HG03457 (cell line): ENCODE measurements around the gene POMGNT2.

Source experiments
- ATAC-seq: cut with Tn5 transposase; IDR thresholded peaks from one replicate; pipeline ENCODE4 v1.9.1; 2021; ENCODE audit warnings: moderate number of reproducible peaks; ENCODE audit not compliant: unreplicated experiment

The POMGNT2 gene

DNA sequence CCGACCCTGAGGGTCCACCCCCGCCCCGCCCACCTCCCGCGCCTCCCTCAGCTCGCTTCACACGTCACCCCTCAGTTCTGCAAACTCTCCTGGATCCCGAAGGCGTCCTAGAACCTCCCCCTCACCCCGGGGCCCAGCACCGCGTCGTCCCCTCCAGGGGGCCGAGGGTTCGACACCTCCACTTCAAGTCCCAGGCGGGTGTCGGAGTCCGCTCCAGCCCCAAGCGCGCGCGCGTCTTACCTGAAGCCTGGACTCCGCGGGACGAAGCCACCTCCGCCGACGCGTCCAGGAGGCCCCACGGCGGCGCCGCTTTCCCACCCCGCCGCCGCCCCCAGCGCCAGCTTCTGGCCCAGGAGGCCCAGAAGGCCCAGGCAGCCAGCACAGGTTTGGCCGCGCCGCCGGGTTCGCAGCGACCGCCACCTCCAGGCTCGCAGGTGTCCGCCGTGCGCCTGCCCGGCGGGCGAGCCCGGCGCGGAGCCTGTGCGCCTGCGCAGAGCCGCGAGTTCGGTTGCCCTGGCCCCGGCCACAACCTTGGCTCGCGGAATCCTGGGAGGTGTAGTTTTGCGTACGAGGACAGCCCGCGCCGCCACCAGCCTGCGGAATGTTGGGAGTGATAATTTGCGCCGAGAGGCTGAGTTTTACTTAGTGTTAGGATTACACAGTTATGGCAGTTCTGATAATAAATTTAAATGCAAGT, at the start of gene POMGNT2:
TSS of gene POMGNT2 (minus strand) at position 484 of the 697 bp plus-strand sequence. CDS start 24,648 bp downstream, outside the sequence.
- peak; percentile 79 for ATAC-seq

DNA sequence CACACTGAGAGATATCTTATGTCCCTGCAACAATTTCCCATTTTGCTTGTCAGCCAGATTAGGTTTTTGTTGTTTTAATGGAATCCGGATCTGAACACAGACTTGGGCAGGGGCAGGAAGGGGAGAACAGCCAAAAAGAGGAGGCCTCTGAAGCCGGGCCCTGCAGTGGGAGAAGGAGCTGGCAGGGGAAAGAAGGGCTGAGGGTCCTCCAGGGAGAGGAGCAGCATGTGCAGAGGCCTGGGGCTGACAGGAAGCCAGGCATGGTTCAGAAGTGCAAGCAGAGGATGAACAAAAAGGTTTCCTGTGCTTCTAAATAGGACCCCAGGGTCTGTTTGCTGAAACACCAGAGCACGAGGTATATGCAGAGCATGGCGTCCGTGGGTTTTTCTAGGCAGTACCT, 49.1 kb upstream of the POMGNT2 start:
- no peak for ATAC-seq

DNA sequence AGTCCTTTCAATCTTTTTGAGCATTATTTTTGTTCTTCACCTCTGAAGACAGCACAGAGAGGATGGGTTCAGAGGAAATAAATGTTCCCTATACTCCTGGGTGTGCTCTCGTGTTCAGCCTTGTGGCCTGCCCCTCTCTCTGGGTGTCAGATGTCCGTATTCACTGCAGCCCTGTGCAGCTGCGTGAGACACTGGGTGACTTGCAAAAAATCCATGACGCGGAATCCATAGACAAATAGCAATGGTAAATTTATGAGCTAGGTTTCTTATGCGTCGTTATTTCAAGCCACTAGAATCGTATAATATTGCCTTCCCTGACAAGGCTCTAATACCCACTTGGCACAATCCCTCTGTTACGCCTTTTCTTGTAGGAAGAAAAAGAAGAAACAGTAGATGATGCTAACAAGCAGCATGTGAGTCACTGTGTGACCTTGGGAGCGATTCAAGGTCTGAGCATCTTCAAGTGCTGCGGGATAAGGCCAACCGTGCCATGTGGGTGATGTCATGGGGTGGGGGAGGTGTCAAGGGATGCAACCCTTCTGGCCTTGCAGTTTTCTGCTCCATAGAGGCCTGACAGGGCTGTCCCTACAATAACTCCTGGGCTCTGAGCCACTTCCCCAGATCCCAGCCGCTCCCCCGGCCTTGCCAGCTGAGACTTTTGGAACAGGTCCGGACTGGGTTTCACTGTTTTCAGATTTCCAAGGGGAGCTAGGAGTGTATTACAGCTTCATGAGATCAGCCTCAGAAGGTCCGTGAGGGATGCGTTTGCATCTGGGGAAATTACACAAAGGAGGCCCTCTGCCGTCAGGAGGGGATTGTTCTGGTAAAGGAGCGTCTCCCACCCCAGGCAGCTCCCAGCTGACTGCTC, 47.6 kb upstream of the POMGNT2 start:
- ATAC-seq, result no peak

DNA sequence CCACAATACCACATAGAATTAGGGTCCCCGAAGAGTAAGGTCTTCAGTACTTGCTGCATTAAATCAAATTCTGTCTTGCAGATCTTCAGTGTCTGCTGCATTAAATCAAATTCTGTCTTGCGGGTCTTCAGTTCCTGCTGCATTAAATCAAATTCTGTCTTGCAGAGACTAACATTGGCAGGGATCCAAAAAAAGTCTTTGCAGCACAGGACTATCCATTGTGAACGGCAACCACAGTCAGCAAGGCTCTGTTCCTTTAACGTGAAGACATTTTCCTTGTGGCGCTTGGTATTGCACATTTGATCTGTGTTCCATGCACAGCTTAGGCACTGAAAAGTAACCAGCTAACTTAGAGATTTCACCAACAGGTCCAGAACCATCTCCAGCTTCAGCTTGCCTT, 46.8 kb upstream of the POMGNT2 start:
- no peak for ATAC-seq

DNA sequence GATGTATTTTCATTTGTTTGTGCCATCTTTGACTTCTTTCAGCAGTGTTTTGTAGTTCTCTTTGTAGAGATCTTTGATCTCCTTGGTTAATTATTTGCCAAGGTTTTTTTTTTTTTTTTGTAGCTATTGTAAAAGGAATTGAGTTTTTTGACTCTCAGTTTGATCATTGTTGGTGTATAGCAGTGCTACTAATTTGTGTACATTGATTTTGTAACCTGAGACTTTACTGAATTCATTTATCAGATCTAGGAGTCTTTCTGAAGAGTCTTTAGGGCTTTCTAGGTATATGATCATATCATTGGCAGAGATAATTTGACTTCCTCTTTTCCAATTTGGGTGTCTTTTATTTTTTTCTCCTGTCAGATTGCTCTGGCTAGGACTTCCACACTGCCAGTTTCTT, 42.2 kb upstream of the POMGNT2 start:
- ATAC-seq, result no peak

DNA sequence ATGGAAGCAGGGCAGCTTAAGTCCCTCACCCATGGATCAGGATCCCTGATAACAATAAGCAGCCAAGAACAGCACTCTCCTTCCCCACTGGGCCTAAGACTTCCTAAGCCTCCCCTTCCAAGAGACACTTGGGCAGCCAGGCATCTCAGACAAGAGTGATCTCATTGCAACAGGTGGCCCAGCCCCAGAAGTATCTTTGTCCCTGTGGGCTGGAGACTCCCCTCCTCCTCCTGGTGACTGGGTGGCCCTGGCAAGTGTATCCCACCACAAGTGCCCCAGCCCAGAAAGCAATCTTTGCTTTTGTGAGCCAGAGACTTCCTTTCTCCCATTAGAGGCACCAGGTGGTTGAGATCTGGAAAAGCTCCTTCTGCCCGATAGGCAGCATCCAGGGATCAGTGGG, 40.7 kb upstream of the POMGNT2 start:
- no peak for ATAC-seq

DNA sequence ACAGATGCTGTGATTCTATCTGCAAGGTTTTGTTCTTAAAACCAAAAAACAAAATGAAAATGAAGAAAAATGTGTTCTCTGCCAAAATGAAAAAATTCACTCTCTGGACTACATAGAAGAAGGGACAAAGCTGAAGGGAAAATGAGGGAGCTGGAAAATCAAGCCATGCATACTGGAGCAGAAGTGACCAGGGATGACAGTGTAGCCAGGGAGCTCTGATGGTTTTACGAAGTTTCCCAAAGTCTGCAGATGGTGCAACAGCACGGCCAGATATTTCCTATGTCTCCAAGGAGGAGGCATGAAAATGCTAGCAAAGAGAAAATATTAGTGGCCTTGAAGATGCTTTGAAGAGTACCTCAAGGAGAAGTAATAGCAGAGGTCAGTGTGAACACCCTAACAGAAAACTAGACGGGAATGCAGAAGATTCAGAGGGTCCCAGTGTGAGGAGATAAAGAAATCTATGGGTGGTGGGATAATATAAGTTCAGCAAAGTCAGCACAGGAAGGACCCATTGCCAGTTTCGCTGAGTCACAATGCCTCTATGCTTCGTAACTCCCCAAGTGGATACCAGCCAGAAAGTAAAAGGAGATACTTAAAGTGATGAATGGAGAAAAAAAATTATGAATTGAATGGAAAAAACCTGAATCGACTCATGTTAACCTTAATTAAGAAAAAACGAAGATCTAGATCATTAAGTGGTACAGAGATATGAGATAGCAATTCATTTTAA, 39.0 kb upstream of the POMGNT2 start:
- no peak for ATAC-seq

DNA sequence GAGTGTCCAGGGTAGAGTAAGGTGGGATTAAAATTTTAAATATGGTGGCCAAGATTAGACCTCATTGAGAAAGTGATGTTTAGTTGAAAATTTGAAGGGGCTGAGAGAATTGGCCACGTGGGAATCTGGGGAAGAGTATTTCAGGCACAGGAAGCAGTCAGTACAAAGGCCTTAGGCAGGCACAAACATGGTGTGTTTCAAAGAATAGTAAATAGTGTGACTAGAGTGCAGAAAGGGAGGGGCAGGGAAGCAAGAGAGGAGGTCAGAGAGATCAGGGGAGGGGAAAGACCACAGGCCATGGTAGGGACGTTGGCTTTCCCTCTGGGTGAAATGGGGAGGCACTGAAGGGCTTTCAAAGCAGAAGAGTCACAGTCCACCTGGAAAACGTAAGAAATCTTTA, 36.6 kb upstream of the POMGNT2 start:
- ATAC-seq, result no peak

DNA sequence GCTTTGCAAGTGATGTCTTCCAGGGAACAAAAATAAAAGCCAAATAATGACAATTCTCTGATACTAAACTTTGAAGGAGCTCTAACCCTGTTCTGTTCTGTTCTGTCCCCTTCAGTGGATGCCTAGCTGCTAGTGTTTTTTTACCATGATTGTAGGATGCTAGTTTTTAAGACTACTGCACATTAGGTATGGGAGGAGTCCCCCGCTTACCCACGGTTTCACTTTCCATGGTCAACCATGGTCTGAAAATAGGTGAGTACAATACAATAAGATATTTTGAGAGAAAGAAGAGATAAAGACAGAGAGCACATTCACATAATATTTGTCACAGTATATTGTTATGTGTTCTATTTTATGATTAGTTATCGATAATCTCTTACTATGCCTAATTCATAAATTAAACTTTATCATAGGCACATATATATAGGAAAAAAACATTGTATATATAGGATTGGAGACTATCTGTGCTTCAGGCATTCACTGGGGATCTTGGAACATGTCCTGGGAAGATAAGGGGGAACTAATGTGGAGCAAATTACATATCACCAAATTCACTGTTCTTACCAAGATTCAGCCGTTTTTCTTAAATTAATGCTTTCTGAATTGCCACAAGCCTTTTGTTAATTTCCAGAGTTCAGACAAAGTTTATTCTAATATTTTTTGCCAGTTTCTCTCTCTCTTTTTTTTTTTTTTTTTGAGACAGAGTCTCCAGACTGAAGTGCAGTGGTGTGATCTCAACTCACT, 32.8 kb upstream of the POMGNT2 start:
- ATAC-seq, result no peak

DNA sequence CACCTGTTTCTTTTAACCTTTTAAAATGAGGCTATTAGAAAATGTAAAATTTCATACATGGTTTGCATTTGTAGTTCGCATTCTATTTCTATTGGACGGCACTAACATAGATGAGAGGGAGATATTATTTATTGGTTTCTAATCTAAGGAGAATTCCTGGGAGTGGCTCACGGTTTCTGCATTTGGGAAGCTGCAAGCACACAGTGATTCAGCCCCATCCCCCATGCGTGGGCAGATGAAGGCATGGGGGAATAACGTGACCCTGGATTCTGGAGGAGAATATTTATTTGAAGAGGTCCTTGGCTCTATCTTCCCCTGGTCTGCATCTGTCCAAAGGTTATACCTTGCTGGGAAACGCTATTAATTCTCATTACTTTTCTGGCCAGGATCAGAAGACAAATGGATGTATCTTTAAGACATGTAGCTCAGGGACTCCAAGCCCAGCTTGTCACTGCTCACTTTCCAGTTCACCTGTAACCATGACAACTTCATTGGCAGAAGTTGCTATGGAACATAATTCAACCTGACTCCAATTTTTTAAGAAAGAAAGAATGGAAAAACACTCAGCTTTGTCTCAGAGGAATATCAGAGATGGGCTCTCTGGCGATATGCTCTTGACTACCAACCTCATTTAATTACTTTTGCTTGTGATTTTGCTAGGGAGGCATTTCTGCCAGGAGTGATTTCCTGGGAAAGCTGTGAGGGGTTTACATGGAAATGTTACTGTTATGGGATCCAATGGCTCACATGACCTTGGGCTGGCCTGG, 27.2 kb upstream of the POMGNT2 start:
- ATAC-seq, result no peak

DNA sequence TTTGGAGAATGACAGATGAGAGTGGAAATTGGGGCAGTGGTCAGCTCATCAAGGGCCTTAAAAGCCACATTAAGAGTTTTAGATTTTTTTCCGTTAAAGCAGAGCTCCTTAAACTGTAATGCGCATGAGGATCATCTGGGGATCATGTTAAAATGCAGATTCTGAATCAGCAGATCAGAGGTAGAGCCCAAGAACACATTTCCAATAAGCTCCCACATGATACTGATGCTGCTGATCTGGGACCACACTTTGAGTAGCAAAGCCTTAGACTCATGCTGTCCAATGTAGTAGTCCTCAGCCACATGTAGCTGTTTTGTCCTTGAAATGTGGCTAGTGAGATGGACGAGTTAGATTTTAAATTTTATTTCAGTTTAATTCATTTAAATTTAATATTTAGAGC, 26.3 kb upstream of the POMGNT2 start:
- no peak for ATAC-seq

DNA sequence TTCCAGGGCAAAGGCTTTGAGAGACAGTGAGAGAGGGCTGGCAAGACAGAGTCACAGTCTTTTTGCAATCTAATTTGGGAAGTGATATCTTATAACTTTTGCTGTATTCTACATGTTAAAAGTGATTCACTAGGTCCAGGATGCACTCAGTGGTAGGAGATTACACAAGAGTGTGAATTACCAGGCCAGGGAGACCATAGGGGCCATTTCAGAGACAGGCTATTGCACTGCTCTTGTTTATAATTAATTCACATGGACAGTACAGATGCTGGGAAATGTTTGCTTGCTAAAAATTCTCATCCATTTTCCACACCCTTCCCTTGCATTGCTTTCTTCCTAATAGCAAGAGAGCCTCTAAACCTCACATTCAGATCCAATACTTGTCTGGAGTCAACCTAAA, 22.6 kb upstream of the POMGNT2 start:
- no peak for ATAC-seq

DNA sequence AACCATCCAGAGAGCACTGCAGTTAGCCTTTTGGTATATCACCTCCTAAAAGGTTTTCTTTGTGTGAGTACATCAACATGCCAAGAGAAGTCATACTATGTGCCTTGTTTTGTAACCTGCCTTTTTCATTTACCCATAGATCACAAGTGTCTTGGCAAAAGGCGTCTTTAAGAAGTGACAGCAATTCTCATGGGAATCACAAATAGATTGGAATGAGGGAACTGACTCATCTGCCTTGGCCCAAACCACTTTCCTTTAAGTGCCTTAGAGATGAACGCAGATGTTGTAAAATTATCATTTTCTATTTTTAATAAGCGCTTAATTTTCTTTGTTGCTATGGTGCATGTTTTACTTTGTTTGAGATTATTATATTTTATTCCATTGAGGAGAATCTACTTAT, 20.7 kb upstream of the POMGNT2 start:
- ATAC-seq, result no peak

DNA sequence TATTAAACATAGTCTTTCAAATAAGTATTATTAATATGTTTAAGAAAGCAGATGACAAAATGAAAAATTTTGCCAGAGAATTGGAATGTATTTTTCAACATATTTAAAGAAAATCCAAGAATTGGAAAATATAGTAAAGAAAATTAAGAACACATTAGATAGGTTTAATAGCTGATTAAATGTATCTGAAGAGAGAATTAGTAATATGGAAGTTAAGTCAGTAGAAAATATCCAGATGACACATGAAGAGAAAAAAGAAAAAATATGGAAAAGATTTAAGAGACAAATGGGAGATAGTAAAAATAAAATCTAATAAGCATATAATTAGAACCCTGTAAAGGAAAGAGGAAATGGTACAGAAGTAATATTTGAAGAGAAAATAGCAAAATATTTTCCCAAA, 18.0 kb upstream of the POMGNT2 start:
- no peak for ATAC-seq

DNA sequence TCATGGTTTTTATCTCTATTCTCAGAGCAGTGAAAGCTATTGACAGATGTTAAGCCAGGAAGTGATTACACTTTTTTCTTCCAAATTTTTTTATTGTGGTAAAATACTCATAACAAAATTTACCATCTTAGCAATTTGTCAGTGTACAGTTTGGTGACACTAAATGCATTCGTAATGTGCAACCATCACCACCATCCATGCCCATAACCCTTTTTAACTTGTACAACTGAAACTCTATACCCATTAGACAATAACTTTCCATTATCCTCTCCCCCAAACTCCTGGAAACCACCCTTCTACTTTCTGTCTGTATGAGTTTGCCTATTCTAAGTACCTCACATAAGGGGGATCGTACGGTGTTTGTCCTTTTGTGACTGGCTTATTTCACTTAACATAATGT, 15.1 kb upstream of the POMGNT2 start:
- ATAC-seq, result no peak

DNA sequence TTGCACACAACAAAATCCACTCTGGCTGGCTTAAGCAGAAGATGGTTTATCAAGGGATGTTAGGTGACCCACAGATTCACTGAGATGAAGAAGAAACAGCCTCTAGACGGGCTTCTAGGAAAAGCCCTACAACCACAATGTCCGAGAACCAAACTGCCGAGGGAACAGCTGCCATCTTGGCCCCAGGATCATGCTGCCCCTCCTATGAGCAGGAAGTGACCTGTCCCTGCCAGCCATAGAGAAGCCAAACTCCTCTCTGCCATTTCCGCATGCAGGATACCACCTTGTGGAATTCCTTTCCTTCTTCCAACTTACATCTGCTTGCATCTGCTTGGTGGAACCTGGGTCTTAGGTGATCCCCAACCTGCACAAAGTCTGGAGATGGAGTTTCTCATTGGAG, 11.4 kb upstream of the POMGNT2 start:
- no peak for ATAC-seq

DNA sequence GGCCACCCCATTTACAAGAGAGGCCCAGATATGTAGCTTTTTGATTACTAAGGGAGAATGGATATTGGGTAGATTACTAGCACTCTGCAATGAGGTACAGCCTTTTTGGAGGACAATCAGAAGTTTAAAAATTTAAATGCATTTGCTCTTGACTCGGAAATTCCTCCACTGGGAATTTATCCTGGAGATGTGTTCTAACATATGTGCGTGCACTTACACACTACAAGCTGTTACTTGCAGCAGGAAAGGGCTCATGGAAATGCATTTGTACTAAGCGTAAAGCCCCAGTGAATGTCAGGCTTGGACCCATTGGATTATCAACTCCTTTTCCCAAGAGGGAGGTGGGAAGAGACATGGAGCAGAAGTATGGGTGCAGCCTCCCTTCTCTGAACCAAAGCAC, 7.8 kb upstream of the POMGNT2 start:
- no peak for ATAC-seq

DNA sequence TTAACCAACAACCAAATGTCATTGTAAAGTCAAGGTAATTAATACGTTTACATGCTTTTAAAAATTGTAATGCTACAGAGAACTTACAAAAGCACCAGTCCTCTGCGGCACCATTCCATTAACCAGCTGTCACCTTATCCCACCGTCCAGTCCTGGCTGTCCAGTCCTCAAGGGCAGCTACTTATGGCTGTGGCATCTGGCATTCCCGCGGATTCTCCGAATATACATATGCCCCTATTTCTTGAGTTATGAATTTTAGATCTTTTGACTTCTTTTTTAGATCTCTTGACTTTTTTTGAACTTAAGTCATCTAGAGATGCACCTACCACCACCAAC, 382 bp upstream of the POMGNT2 start:
- no peak for ATAC-seq

DNA sequence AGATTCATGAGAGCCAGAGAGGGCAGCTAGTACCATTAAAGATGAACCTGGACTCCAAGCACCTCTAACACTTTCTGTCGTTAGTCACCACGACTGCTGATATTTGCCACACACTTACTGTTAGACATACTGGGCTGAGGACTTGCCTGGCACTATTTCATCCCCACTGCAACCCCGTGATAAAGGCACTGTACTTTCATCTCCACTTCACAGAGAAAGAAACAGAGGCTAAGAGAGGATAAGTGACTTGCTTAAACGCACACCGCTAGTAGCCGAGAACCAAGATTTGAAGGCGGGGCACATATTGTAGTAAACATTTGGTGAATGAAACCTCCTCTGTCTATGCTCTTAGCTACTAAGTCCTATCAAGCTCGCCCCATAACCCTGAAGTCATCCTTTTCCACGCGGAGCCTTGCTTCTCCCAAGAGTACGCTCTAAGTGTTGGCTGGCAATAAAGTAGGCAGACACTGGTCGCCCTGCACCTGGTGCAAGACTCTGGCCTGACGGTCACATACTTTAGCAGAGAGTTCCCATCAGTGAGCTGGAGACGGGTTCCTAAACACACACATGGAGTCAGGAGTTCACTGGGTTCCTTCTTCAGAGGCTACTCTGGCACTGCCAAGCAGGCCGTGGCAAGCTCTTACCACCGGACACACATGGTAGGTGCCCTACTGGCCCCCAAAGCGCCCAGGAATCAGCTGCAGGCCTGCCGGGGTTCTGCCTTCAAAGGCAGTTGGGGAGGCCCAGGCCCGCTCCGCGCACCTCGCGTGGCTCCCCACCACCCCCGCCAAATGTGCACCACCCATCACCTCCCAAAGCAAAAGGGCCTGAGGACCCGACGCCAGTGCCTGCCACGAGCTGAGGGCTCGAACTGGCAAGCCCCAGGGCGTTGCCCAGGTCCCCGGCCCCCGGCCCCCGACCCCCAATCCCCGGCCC, 951 bp downstream of the POMGNT2 start:
- no peak for ATAC-seq
